Esophagus muscularis mucosa (tissue), 3 donors: ENCODE measurements around the gene MS4A15.

Source experiments
- POLR2A ChIP-seq: fragments of 450-650 bp; IDR thresholded peaks from one replicate; pipeline ENCODE4 v1.6.1; 2017; ENCODE audit warnings: antibody characterized with exemption, moderate library complexity, mild to moderate bottlenecking, low read depth
- POLR2AphosphoS5 ChIP-seq, 2 donors: sonication (generic); formaldehyde crosslinking; IDR thresholded peaks; one replicate each; pipeline ENCODE4 v1.6.1; 2017; ENCODE audit warnings: antibody characterized with exemption in 2 of 2
- TF ChIP-seq, protein P1 (sequence below), 3 experiments: fragments of 200-600 bp in 2 of 3; fragments of 450-650 bp in 1 of 3; sonication (generic) in 2 of 3; IDR thresholded peaks; one replicate each; pipeline ENCODE4 v1.5.1; 2017 to 2019; ENCODE audit warnings: antibody characterized with exemption in 3 of 3, mild to moderate bottlenecking in 2 of 3, moderate library complexity in 1 of 3

DNA sequence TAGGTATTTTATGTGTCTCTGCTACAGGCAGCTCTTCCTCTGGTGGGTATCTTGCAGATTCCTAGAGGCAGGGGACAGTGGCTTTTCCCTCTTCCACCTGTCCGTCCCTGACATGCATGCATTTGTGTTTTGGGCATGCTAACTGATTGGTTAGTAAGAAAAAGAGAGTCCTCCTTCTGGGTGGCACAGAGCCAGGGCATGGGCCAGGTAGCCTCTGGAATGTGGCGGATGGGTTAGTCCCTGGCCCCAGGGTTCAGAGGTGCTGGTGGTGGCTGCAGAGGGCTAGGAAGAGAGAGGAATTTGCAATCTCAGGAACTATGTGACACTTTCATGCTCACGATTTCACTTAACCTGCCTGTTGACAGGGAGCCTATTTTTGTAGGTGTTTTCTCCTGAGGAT lies 5.8 kb upstream of the MS4A15 start:
- TF ChIP-seq, protein P1, sequence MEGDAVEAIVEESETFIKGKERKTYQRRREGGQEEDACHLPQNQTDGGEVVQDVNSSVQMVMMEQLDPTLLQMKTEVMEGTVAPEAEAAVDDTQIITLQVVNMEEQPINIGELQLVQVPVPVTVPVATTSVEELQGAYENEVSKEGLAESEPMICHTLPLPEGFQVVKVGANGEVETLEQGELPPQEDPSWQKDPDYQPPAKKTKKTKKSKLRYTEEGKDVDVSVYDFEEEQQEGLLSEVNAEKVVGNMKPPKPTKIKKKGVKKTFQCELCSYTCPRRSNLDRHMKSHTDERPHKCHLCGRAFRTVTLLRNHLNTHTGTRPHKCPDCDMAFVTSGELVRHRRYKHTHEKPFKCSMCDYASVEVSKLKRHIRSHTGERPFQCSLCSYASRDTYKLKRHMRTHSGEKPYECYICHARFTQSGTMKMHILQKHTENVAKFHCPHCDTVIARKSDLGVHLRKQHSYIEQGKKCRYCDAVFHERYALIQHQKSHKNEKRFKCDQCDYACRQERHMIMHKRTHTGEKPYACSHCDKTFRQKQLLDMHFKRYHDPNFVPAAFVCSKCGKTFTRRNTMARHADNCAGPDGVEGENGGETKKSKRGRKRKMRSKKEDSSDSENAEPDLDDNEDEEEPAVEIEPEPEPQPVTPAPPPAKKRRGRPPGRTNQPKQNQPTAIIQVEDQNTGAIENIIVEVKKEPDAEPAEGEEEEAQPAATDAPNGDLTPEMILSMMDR (IDR thresholded peaks at IDR 0.05) = no peak
- TF ChIP-seq POLR2AphosphoS5 (IDR thresholded peaks at IDR 0.05) (no peak), POLR2A (no peak)
